CD4-positive, alpha-beta T cell (primary cell): Measurements from ENCODE around the gene TBC1D2B. TPM values are rescaled to one million over a fixed set of nuclear protein-coding genes. Genes with fewer than 3 reads are reported as not detected.
A peak's percentile ranks its signal among the peaks of the same experiment; 100 is the strongest.
"Not testable (repeated sequence)": the region's sequence is repeated elsewhere in the genome, so short reads cannot be mapped to it uniquely, and the experiment has no call there.

Experiments
- ATAC-seq: fragments of 200-7000 bp; cut with Tn5 transposase; one replicate; pipeline ENCODE4 v1.10.0; 2022; ENCODE audit warnings: mild to moderate bottlenecking; ENCODE audit not compliant: poor library complexity
- CTCF ChIA-PET: fragments of 350-600 bp; sonication (Branson Sonifier 250); formaldehyde crosslinking; loops from one replicate; lab custom pipeline; 2021; ENCODE audit warnings: antibody characterized with exemption, inconsistent platforms; lab: Charles Lee
- POLR2A ChIA-PET: fragments of 350-600 bp; sonication (Branson Sonifier 250); formaldehyde crosslinking; loops from one replicate; lab custom pipeline; 2021; ENCODE audit warnings: antibody characterized with exemption, inconsistent platforms; lab: Charles Lee
- DNase-seq, 14 experiments: peaks; one replicate each; pipeline ENCODE4 v3.0.0-alpha.2; 2013 to 2020; ENCODE audit warnings: mixed read lengths in 2 of 14
- H3K27ac ChIP-seq, 2 donors: one replicate each; pipeline versions ENCODE4 v1.5.1 to v1.7.0; 2013; ENCODE audit warnings: low read length in 2 of 2, low read depth in 1 of 2, mild to moderate bottlenecking in 1 of 2
- H3K27me3 ChIP-seq, 2 experiments: 1 replicate in 1 of 2; 2 replicates in 1 of 2; pipeline versions ENCODE4 v1.6.1 to v1.7.0; 2013; ENCODE audit warnings: low read length in 2 of 2, control low read depth in 1 of 2, mild to moderate bottlenecking in 1 of 2, moderate library complexity in 1 of 2; ENCODE audit not compliant: insufficient read depth in 2 of 2, control insufficient read depth in 1 of 2
- H3K36me3 ChIP-seq: one replicate; pipeline ENCODE4 v1.6.1; 2013; ENCODE audit warnings: low read length, control low read depth; ENCODE audit not compliant: insufficient read depth
- H3K4me1 ChIP-seq: one replicate; pipeline ENCODE4 v1.6.1; 2013; ENCODE audit warnings: low read length, control low read depth; ENCODE audit not compliant: insufficient read depth
- H3K4me3 ChIP-seq: one replicate; pipeline ENCODE4 v1.5.1; 2013; ENCODE audit warnings: mild to moderate bottlenecking, low read length, moderate library complexity
- H3K9me3 ChIP-seq, 2 experiments: 1 replicate in 1 of 2; 2 replicates in 1 of 2; pipeline versions ENCODE4 v1.6.1 to v1.7.0; 2013; ENCODE audit warnings: low read length in 2 of 2, mild to moderate bottlenecking in 2 of 2, control low read depth in 1 of 2, moderate library complexity in 1 of 2; ENCODE audit not compliant: control insufficient read depth in 1 of 2, insufficient read depth in 1 of 2
- H3K27ac Mint-ChIP-seq: one replicate; pipeline ENCODE4 v1.8.0; 2020; ENCODE audit warnings: mixed read lengths
- H3K27me3 Mint-ChIP-seq: one replicate; pipeline ENCODE4 v1.8.0; 2021; ENCODE audit warnings: mixed read lengths
- H3K36me3 Mint-ChIP-seq: one replicate; pipeline ENCODE4 v1.8.0; 2021; ENCODE audit warnings: low read depth, mixed read lengths
- H3K4me1 Mint-ChIP-seq: one replicate; pipeline ENCODE4 v1.8.0; 2021; ENCODE audit warnings: low read depth, mixed read lengths
- H3K4me3 Mint-ChIP-seq: one replicate; pipeline ENCODE4 v1.8.0; 2020; ENCODE audit warnings: mild to moderate bottlenecking, mixed read lengths
- H3K9me3 Mint-ChIP-seq: one replicate; pipeline ENCODE4 v1.8.0; 2020; ENCODE audit warnings: mixed read lengths
- intact Hi-C, 2 experiments: fragments of 100-400 bp; cut with DNase I in 1 of 2; cut with micrococcal nuclease in 1 of 2; formaldehyde crosslinking; loops; one replicate each; pipeline versions ENCODE4 v1.15.1 to v1.9.0; 2023 to 2025; cut with DNase I, micrococcal nuclease
- total RNA-seq, 174 experiments: library from RNA in 2 of 174; stranded (reverse) in 2 of 174; gene quantifications; one replicate each; pipeline ENCODE4 v1.2.3 and lab custom pipeline; 2021 to 2026
- TF ChIP-seq, protein P1 (sequence below): fragments of 200-600 bp; IDR thresholded peaks from one replicate; pipeline ENCODE4 v1.8.0; 2022; ENCODE audit warnings: antibody characterized with exemption, mild to moderate bottlenecking

Gene TBC1D2B
- total RNA-seq, 2 experiments from 2014 or later = 89.3 to 97.6 TPM

DNA sequence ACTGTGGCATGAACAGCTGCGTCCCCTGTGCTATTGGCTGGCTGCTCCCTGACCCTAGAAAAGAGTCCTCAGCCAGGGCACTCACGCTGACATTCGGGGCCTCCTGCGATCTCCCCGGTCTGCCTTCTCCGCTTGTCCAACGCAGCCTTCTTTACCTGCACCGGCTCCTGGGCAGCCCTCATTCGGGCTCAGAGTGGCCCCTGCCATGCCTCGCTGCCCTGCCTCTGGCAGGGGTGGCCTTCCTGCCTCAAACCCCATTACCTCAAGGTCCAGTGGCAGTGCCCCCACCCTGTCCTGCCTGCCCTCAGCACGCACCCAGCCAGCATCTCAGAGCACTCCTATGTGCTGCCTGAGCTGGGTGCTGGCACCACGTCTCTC is 86.5 kb downstream of the TBC1D2B start:
- no peak overlapping the region for H3K4me3 ChIP-seq
- Mint-ChIP-seq H3K27ac (peak overlapping the region; percentile 87), H3K4me1 (peaks cover 22% of the 10 kb centered on the region), H3K36me3 (peaks cover 22% of the 10 kb centered on the region), H3K9me3 (no peaks in the 10 kb centered on the region), H3K4me3 (peak overlapping the region; percentile 66), H3K27me3 (no peaks in the 10 kb centered on the region)
- intact Hi-C loops = no loop called here
- ChIA-PET CTCF (interaction anchor here (1.5 kb wide), 1 partner anchor 117 kb away, joined by 3 read pairs; no protein-coding TSS in a partner anchor), POLR2A (interaction anchor here (1.2 kb wide), 1 partner anchor 82 kb away, joined by 3 read pairs; no protein-coding TSS in a partner anchor)
- peaks cover 16% of the 10 kb centered on the region for H3K36me3 ChIP-seq
- H3K4me1 ChIP-seq = peaks cover 18% of the 10 kb centered on the region
- no peak overlapping the region for H3K27ac ChIP-seq
- H3K27me3 ChIP-seq = no peaks in the 10 kb centered on the region
- ATAC-seq (no peak), DNase-seq (no peak)
- H3K9me3 ChIP-seq = no peaks in the 10 kb centered on the region
- TF ChIP-seq, protein P1, sequence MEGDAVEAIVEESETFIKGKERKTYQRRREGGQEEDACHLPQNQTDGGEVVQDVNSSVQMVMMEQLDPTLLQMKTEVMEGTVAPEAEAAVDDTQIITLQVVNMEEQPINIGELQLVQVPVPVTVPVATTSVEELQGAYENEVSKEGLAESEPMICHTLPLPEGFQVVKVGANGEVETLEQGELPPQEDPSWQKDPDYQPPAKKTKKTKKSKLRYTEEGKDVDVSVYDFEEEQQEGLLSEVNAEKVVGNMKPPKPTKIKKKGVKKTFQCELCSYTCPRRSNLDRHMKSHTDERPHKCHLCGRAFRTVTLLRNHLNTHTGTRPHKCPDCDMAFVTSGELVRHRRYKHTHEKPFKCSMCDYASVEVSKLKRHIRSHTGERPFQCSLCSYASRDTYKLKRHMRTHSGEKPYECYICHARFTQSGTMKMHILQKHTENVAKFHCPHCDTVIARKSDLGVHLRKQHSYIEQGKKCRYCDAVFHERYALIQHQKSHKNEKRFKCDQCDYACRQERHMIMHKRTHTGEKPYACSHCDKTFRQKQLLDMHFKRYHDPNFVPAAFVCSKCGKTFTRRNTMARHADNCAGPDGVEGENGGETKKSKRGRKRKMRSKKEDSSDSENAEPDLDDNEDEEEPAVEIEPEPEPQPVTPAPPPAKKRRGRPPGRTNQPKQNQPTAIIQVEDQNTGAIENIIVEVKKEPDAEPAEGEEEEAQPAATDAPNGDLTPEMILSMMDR = no peak

DNA sequence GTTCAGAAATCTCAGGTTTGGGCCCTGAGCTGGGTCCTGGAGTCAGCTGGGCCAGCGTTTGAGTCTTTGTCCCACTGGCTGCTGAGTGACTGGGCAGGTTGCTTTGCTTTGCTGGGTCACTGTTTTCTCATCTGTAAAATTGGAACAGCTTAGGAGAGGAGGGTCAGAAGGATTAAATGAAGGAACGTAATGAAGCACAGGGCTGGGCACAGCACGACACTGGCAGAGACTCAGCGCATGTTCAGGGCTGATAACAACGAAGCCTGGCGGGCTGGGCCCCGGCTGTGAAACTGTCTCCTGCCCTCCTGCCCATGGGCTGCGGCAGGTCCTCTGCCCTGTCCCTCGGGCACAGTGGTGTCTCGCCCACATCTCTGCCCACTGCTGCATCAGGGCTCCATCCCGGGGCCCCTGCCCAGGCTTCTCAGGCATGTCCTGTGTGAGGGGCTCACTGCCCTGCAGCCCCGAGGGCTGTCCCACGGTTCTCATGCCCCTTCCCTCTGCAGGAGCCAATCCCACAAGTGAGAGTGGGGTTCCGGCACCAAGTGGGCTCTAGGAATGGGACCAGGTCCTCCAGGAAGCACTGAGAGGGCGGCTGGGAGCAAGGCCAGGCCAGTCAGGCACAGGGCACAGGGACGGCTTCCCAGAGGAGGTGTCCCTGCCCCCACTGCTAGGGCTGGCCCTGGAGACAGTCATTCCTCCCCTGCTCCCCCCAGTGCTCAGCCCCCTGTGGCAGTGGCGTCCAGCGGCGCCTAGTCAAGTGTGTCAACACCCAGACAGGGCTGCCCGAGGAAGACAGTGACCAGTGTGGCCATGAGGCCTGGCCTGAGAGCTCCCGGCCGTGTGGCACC is 88.0 kb downstream of the TBC1D2B start:
- H3K27me3 Mint-ChIP-seq = no peaks in the 10 kb centered on the region
- no peak overlapping the region for H3K4me3 Mint-ChIP-seq
- no peak overlapping the region for H3K4me3 ChIP-seq
- CTCF ChIA-PET = interaction anchor here (1.5 kb wide), 1 partner anchor 119 kb away, joined by 3 read pairs; no protein-coding TSS in a partner anchor
- TF ChIP-seq, protein P1 = no peak
- peaks cover 16% of the 10 kb centered on the region for H3K36me3 ChIP-seq
- H3K27me3 ChIP-seq = no peaks in the 10 kb centered on the region
- peaks cover 18% of the 10 kb centered on the region for H3K36me3 Mint-ChIP-seq
- peak overlapping the region; percentile 30 for H3K27ac Mint-ChIP-seq
- intact Hi-C loops = no loop called here
- peaks cover 18% of the 10 kb centered on the region for H3K4me1 ChIP-seq
- DNase-seq (no peak), ATAC-seq (no peak)
- peaks cover 22% of the 10 kb centered on the region for H3K4me1 Mint-ChIP-seq
- POLR2A ChIA-PET = no interaction called here
- no peaks in the 10 kb centered on the region for H3K9me3 Mint-ChIP-seq
- no peaks in the 10 kb centered on the region for H3K9me3 ChIP-seq
- no peak overlapping the region for H3K27ac ChIP-seq

DNA sequence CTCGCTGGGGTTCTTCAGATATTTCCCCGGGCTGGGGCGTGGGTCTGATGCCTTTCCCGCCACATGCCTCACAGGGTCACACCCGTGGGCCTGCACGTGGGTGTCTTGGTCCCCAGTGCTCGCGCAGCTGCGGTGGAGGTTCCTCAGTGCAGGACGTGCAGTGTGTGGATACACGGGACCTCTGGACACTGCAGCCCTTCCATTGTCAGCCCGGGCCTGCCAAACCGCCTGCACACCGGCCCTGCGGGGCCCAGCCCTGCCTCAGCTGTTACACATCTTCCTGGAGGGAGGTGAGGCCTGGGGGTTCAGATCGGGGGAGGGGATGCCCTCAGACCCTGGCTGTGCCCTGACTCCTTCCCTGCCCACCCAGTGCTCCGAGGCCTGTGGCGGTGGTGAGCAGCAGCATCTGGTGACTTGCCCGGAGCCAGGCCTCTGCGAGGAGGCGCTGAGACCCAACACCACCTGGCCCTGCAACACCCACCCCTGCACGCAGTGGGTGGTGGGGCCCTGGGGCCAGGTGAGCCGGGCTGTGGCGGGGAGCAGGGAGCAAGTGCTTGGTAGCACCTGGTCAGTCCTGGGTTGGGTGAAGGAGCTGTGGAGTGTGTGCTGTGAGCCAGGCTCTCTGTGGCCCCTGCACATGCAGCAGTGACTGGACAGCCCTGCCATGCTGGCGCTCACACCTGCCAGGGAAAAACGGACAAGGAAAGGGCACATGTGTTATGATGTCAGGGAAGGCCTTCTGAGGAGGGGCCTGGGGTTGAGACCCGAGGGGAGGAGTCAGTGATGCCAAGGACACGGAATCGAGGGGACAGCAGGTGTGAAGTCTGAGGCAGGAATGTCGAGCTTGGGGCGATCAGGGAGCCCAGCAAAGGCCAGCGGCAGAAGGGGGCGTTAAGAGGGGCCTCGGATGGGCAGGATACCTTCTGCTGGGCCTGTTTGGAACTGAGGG is 88.9 kb downstream of the TBC1D2B start:
- H3K27ac Mint-ChIP-seq = peak overlapping the region; percentile 30
- H3K4me3 Mint-ChIP-seq = no peak overlapping the region

DNA sequence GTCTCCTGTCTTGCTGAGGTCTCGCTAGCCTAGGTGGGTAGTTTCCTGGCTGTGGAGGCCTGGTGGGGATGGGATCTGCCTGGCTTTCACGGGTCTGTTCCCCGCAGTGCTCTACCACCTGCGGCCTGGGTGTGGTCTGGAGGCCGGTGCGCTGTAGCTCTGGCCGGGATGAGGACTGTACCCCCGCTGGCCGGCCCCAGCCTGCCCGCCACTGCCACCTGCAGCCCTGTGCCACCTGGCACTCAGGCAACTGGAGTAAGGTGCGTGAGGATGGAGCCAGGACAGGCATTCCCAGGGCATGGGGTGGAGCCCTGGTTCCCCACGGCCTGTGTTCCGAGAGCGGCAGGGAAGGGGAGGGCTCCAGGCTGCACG is 89.8 kb downstream of the TBC1D2B start:
- H3K36me3 Mint-ChIP-seq, CTCF ChIA-PET, ATAC-seq, intact Hi-C loops, H3K9me3 Mint-ChIP-seq, H3K27ac Mint-ChIP-seq, POLR2A ChIA-PET, H3K27me3 ChIP-seq, H3K4me3 ChIP-seq, DNase-seq, H3K36me3 ChIP-seq, H3K27ac ChIP-seq, H3K27me3 Mint-ChIP-seq, H3K4me3 Mint-ChIP-seq, H3K9me3 ChIP-seq: not testable (repeated sequence)
- peaks cover 18% of the 10 kb centered on the region for H3K4me1 ChIP-seq
- H3K4me1 Mint-ChIP-seq = peaks cover 22% of the 10 kb centered on the region

More for the DNA sequence above, 88.9 kb downstream of the TBC1D2B start:
- Histone ChIP-seq H3K27me3 (no peaks in the 10 kb centered on the region), H3K4me3 (no peak overlapping the region), H3K9me3 (no peaks in the 10 kb centered on the region), H3K4me1 (peaks cover 18% of the 10 kb centered on the region), H3K36me3 (peaks cover 8% of the 10 kb centered on the region), H3K27ac (no peak overlapping the region)
- Mint-ChIP-seq H3K4me1 (peaks cover 22% of the 10 kb centered on the region), H3K27me3 (no peaks in the 10 kb centered on the region), H3K36me3 (peaks cover 15% of the 10 kb centered on the region), H3K9me3 (no peaks in the 10 kb centered on the region)
- ATAC-seq (no peak), DNase-seq (no peak)
- ChIA-PET CTCF (no interaction called here), POLR2A (no interaction called here)
- intact Hi-C loops = no loop called here
- TF ChIP-seq, protein P1 = no peak
